Activated T-helper 17 cell treated with anti-CD3 and anti-CD28 coated beads, Interleukin-2, amount 50 U/mL, for 72 hours (primary cell): ENCODE measurements around the gene OSGEP. TPM values are rescaled to one million over a fixed set of nuclear protein-coding genes. Genes with fewer than 3 reads are reported as not detected.
A peak's percentile ranks its signal among the peaks of the same experiment; 100 is the strongest.

Source experiments
- ATAC-seq: fragments of 150-1000 bp; cut with Tn5 transposase; replicated peaks from 2 replicates; pipeline ENCODE4 v1.10.0; 2021; ENCODE audit warnings: mild to moderate bottlenecking, moderate library complexity
- H3K27ac Mint-ChIP-seq: one replicate; pipeline ENCODE4 v1.8.0; 2022; ENCODE audit warnings: mixed read lengths
- H3K27me3 Mint-ChIP-seq: one replicate; pipeline ENCODE4 v1.8.0; 2022; ENCODE audit warnings: mixed read lengths
- H3K36me3 Mint-ChIP-seq: one replicate; pipeline ENCODE4 v1.8.0; 2022; ENCODE audit warnings: low read depth, mild to moderate bottlenecking, mixed read lengths
- H3K4me1 Mint-ChIP-seq: one replicate; pipeline ENCODE4 v1.8.0; 2022; ENCODE audit warnings: mixed read lengths
- H3K4me3 Mint-ChIP-seq: one replicate; pipeline ENCODE4 v1.8.0; 2022; ENCODE audit warnings: mild to moderate bottlenecking, mixed read lengths
- H3K9me3 Mint-ChIP-seq: one replicate; pipeline ENCODE4 v1.8.0; 2022; ENCODE audit warnings: mixed read lengths
- total RNA-seq, 2 donors: library from RNA; stranded (reverse); gene quantifications; one replicate each; pipeline ENCODE4 v1.2.3, GENCODE V29; 2022

The OSGEP gene
- total RNA-seq, 2 donors from 2014 or later, result 40.5 to 42.3 TPM

- Mint-ChIP-seq H3K27ac (peak overlapping the region; percentile 20), H3K4me1 (peaks cover 37% of the 10 kb centered on the region), H3K9me3 (no peaks in the 10 kb centered on the region), H3K36me3 (peaks cover 73% of the 10 kb centered on the region), H3K4me3 (no peak overlapping the region), H3K27me3 (no peaks in the 10 kb centered on the region)
- ATAC-seq, result no peak
These were observed 45.4 kb downstream of the OSGEP start for GRCh38 chr14:20409226-20409625.

- H3K4me3 Mint-ChIP-seq, result no peak overlapping the region
- H3K4me1 Mint-ChIP-seq, result peaks cover 39% of the 10 kb centered on the region
- no peaks in the 10 kb centered on the region for H3K9me3 Mint-ChIP-seq
- ATAC-seq, result no peak
- peaks cover 100% of the 10 kb centered on the region for H3K36me3 Mint-ChIP-seq
- no peaks in the 10 kb centered on the region for H3K27me3 Mint-ChIP-seq
- peak overlapping the region; percentile 100 for H3K27ac Mint-ChIP-seq
These were observed 51.1 kb downstream of the OSGEP start for GRCh38 chr14:20403521-20403920.

- ATAC-seq, result peak; percentile 92
- peaks cover 97% of the 10 kb centered on the region for H3K36me3 Mint-ChIP-seq
- no peaks in the 10 kb centered on the region for H3K9me3 Mint-ChIP-seq
- peak overlapping the region; percentile 86 for H3K4me3 Mint-ChIP-seq
- H3K4me1 Mint-ChIP-seq, result peaks cover 31% of the 10 kb centered on the region
- H3K27me3 Mint-ChIP-seq, result no peaks in the 10 kb centered on the region
- H3K27ac Mint-ChIP-seq, result peak overlapping the region; percentile 100
These were observed 53.5 kb downstream of the OSGEP start for GRCh38 chr14:20400965-20401593.

- ATAC-seq, result peak; percentile 87
These were observed 54.0 kb downstream of the OSGEP start for GRCh38 chr14:20400589-20400964.

GRCh38 chr14:20397511-20397910 lies 57.1 kb downstream of the OSGEP start:
- H3K4me3 Mint-ChIP-seq, result no peak overlapping the region
- no peaks in the 10 kb centered on the region for H3K27me3 Mint-ChIP-seq
- no peaks in the 10 kb centered on the region for H3K9me3 Mint-ChIP-seq
- no peak for ATAC-seq
- H3K4me1 Mint-ChIP-seq, result peaks cover 17% of the 10 kb centered on the region
- H3K27ac Mint-ChIP-seq, result no peak overlapping the region
- peaks cover 95% of the 10 kb centered on the region for H3K36me3 Mint-ChIP-seq

More at GRCh38 chr14:20400589-20400964, 54.0 kb downstream of the OSGEP start:
- Mint-ChIP-seq H3K4me3 (peak overlapping the region; percentile 86), H3K27ac (peak overlapping the region; percentile 100), H3K36me3 (peaks cover 97% of the 10 kb centered on the region), H3K27me3 (no peaks in the 10 kb centered on the region), H3K4me1 (peaks cover 30% of the 10 kb centered on the region), H3K9me3 (no peaks in the 10 kb centered on the region)

Other genes with a start within 250 kb of the OSGEP start
- not detected for gene OR11H6, start 231.1 kb downstream of the OSGEP start, total RNA-seq
- gene OR11H7, start 225.8 kb downstream of the OSGEP start, total RNA-seq, result not detected
- not detected for gene OR11H4, start 215.5 kb downstream of the OSGEP start, total RNA-seq
- 10 to 100 TPM in 1 of 2 donors, 1 to 10 TPM in 1; 6.9 to 18.0 TPM for gene TTC5, start 148.9 kb downstream of the OSGEP start, total RNA-seq
- gene CCNB1IP1, start 121.5 kb downstream of the OSGEP start, total RNA-seq, result 10 to 100 TPM; 53.5 to 93.4 TPM
- gene PARP2, start 111.2 kb downstream of the OSGEP start, total RNA-seq, result 10 to 100 TPM; 35.2 to 65.3 TPM
- 10 to 100 TPM; 36.6 to 86.1 TPM for gene TEP1, start 41.3 kb downstream of the OSGEP start, total RNA-seq
- under 1 TPM; 0.04 to 0.11 TPM for gene KLHL33, start 18.6 kb downstream of the OSGEP start, total RNA-seq
- gene APEX1, start 414 bp upstream of the OSGEP start, total RNA-seq, result 100 to 1,000 TPM; 151 to 224 TPM
- 10 to 100 TPM; 23.1 to 27.4 TPM for gene PIP4P1, start 6.6 kb upstream of the OSGEP start, total RNA-seq
- gene PNP, start 14.6 kb upstream of the OSGEP start, total RNA-seq, result 100 to 1,000 TPM; 135 to 231 TPM
- under 1 TPM in 1 of 2 donors, not detected in 1; 0.45 TPM for gene RNASE10, start 50.7 kb upstream of the OSGEP start, total RNA-seq
- gene RNASE9, start 106.2 kb upstream of the OSGEP start, total RNA-seq, result not detected
- not detected for gene RNASE11, start 133.2 kb upstream of the OSGEP start, total RNA-seq
- not detected for gene RNASE12, start 136.6 kb upstream of the OSGEP start, total RNA-seq
- gene OR6S1, start 186.9 kb upstream of the OSGEP start, total RNA-seq, result not detected
- 1 to 10 TPM; 1.0 to 6.1 TPM for gene RNASE4, start 229.7 kb upstream of the OSGEP start, total RNA-seq
- gene ANG, start 234.0 kb upstream of the OSGEP start, total RNA-seq, result 10 to 100 TPM in 1 of 2 donors, 1 to 10 TPM in 1; 3.6 to 11.1 TPM